HCT116 (cell line): ENCODE measurements around the gene TSC2. TPM values are rescaled to one million over a fixed set of nuclear protein-coding genes. Genes with fewer than 3 reads are reported as not detected.
A peak's percentile ranks its signal among the peaks of the same experiment; 100 is the strongest.

Source experiments
- ATAC-seq: fragments of 200-7000 bp; cut with Tn5 transposase; 2 replicates; pipeline ENCODE4 v1.9.1; 2020; ENCODE audit warnings: mild to moderate bottlenecking, moderate library complexity
- BruUV-seq: library from RNA; stranded (reverse); fragments of 400-500 nt; replicated peaks from 2 replicates; lab custom pipeline; 2021; lab: Mats Ljungman, UMichigan
- CTCF ChIA-PET: fragments of 300-600 bp; sonication (Branson Sonifier 250); formaldehyde crosslinking; loops from one replicate; lab custom pipeline; 2021; ENCODE audit warnings: antibody characterized with exemption; lab: Charles Lee
- POLR2A ChIA-PET: fragments of 300-600, 350-600 bp; sonication (Branson Sonifier 250); formaldehyde crosslinking; loops from one replicate; lab custom pipeline; 2021; ENCODE audit warnings: antibody characterized with exemption; lab: Charles Lee
- RAD21 ChIA-PET, 2 experiments: fragments of 300-600 bp; sonication (Branson Sonifier 250); formaldehyde crosslinking; loops; one replicate each; lab custom pipeline; 2023; ENCODE audit warnings: low total read pairs in 2 of 2; ENCODE audit not compliant: uncharacterized antibody in 2 of 2, unreplicated experiment in 2 of 2, low non-redundant PET in 1 of 2; lab: Charles Lee
- DNase-seq: peaks from one replicate; pipeline ENCODE4 v3.0.0-alpha.2; 2010; ENCODE audit warnings: low read depth, low spot score
- H2AFZ ChIP-seq: fragments of 200-600 bp; shearing (Covaris generic), sonication (generic); 2 replicates; pipeline ENCODE4 v1.6.1; 2017; ENCODE audit warnings: low read depth, mixed run types, mixed read lengths, antibody characterized with exemption, low read length; ENCODE audit not compliant: poor library complexity, severe bottlenecking
- H3K27ac ChIP-seq: 2 replicates; pipeline ENCODE4 v1.5.1; 2012; ENCODE audit warnings: low read depth, low read length
- H3K27me3 ChIP-seq: fragments of 200-600 bp; sonication (generic); 2 replicates; pipeline ENCODE4 v1.6.1; 2016; ENCODE audit warnings: mixed run types, low read length, mixed read lengths; ENCODE audit not compliant: insufficient read depth
- H3K36me3 ChIP-seq, 2 experiments: fragments of 200-500 bp in 1 of 2; fragments of 200-600 bp in 1 of 2; sonication (Bioruptor generic) in 1 of 2; sonication (generic) in 1 of 2; 2 replicates each; pipeline versions ENCODE4 v1.5.1 to v1.6.1; 2014 to 2016; ENCODE audit warnings: low read length in 2 of 2, inconsistent platforms in 1 of 2, mixed read lengths in 1 of 2, mixed run types in 1 of 2; ENCODE audit not compliant: insufficient read depth in 2 of 2, control insufficient read depth in 1 of 2
- H3K4me1 ChIP-seq, 2 experiments: fragments of 200-600 bp in 1 of 2; sonication (generic) in 1 of 2; 2 replicates each; pipeline versions ENCODE4 v1.5.1 to v1.6.1; 2012 to 2017; ENCODE audit warnings: low read length in 2 of 2, inconsistent platforms in 1 of 2, mild to moderate bottlenecking in 1 of 2, mixed read lengths in 1 of 2, mixed run types in 1 of 2, moderate library complexity in 1 of 2; ENCODE audit not compliant: insufficient read depth in 2 of 2, control insufficient read depth in 1 of 2
- H3K4me2 ChIP-seq: fragments of 200-600 bp; sonication (generic); 2 replicates; pipeline ENCODE4 v1.6.1; 2017; ENCODE audit warnings: mixed run types, low read length, mixed read lengths
- H3K4me3 ChIP-seq, 2 experiments: fragments of 200-600 bp in 1 of 2; sonication (generic) in 1 of 2; replicated peaks in 1 of 2; 2 replicates each; pipeline ENCODE4 v1.5.1; 2011 to 2016; ENCODE audit warnings: low read length in 2 of 2, control low read depth in 1 of 2, low read depth in 1 of 2, mild to moderate bottlenecking in 1 of 2, mixed read lengths in 1 of 2, mixed run types in 1 of 2
- H3K79me2 ChIP-seq: fragments of 200-600 bp; sonication (generic); 2 replicates; pipeline ENCODE4 v1.6.1; 2017; ENCODE audit warnings: mild to moderate bottlenecking, mixed run types, low read length, moderate library complexity, mixed read lengths; ENCODE audit not compliant: insufficient read depth
- H3K9ac ChIP-seq: fragments of 200-600 bp; sonication (generic); 2 replicates; pipeline ENCODE4 v1.6.1; 2016; ENCODE audit warnings: low read length, mixed read lengths
- H3K9me2 ChIP-seq: fragments of 200-600 bp; sonication (generic), shearing (Covaris generic); 2 replicates; pipeline ENCODE4 v1.6.1; 2017; ENCODE audit warnings: mixed run types, mild to moderate bottlenecking, moderate library complexity; ENCODE audit not compliant: insufficient read depth
- H3K9me3 ChIP-seq, 2 experiments: fragments of 200-500 bp in 1 of 2; fragments of 200-600 bp in 1 of 2; sonication (Bioruptor generic) in 1 of 2; sonication (generic) in 1 of 2; 2 replicates each; pipeline ENCODE4 v1.6.1; 2014 to 2017; ENCODE audit warnings: low read length in 2 of 2, mixed read lengths in 2 of 2, inconsistent platforms in 1 of 2, low read depth in 1 of 2, mild to moderate bottlenecking in 1 of 2, mixed run types in 1 of 2, moderate library complexity in 1 of 2; ENCODE audit not compliant: control insufficient read depth in 1 of 2, insufficient read depth in 1 of 2
- H4K20me1 ChIP-seq: fragments of 200-600 bp; sonication (generic), shearing (Covaris generic); 2 replicates; pipeline ENCODE4 v1.6.1; 2017; ENCODE audit warnings: mixed run types, mild to moderate bottlenecking, moderate library complexity; ENCODE audit not compliant: insufficient read depth
- ATF3 ChIP-seq: IDR thresholded peaks from 2 replicates; pipeline ENCODE4 v1.6.1; 2012
- CEBPB ChIP-seq: IDR thresholded peaks from 2 replicates; pipeline ENCODE4 v1.6.1; 2012; ENCODE audit warnings: low read depth
- CTCF ChIP-seq, 3 experiments: fragments of 200-600 bp in 1 of 3; sonication (generic) in 1 of 3; IDR thresholded peaks in 2 of 3; conservative IDR thresholded peaks in 1 of 3; 2 replicates each; pipeline ENCODE4 v1.5.1; 2012 to 2017; ENCODE audit warnings: low read depth in 2 of 3, low read length in 2 of 3, antibody characterized with exemption in 1 of 3, borderline replicate concordance in 1 of 3, control low read depth in 1 of 3, mild to moderate bottlenecking in 1 of 3, mixed read lengths in 1 of 3, mixed run types in 1 of 3, moderate library complexity in 1 of 3; ENCODE audit not compliant: insufficient read depth in 1 of 3
- EGR1 ChIP-seq: IDR thresholded peaks from 2 replicates; pipeline ENCODE4 v1.6.1; 2012; ENCODE audit warnings: low read depth
- ELF1 ChIP-seq: IDR thresholded peaks from 2 replicates; pipeline ENCODE4 v1.6.1; 2012; ENCODE audit warnings: low read depth, borderline replicate concordance
- EZH2 ChIP-seq: fragments of 200-600 bp; sonication (generic); IDR thresholded peaks from 2 replicates; pipeline ENCODE4 v1.6.1; 2017; ENCODE audit warnings: antibody characterized with exemption, mixed run types
- EZH2phosphoT487 ChIP-seq: fragments of 200-600 bp; IDR thresholded peaks from 2 replicates; pipeline ENCODE4 v1.6.1; 2018; ENCODE audit warnings: antibody characterized with exemption, borderline replicate concordance
- JUND ChIP-seq: IDR thresholded peaks from 2 replicates; pipeline ENCODE4 v1.6.1; 2012
- POLR2A ChIP-seq: IDR thresholded peaks from 2 replicates; pipeline ENCODE4 v1.7.0; 2011; ENCODE audit warnings: borderline replicate concordance; ENCODE audit not compliant: insufficient read depth, insufficient read length; ENCODE audit errors: extremely low read depth
- POLR2AphosphoS5 ChIP-seq: IDR thresholded peaks from 2 replicates; pipeline ENCODE4 v1.6.1; 2011; ENCODE audit warnings: mild to moderate bottlenecking, low read depth, low read length, moderate library complexity
- RAD21 ChIP-seq: IDR thresholded peaks from 2 replicates; pipeline ENCODE4 v1.6.1; 2012; ENCODE audit warnings: low read depth, mild to moderate bottlenecking
- SP1 ChIP-seq: IDR thresholded peaks from 2 replicates; pipeline ENCODE4 v1.6.1; 2012; ENCODE audit warnings: low read depth
- SRF ChIP-seq: IDR thresholded peaks from 2 replicates; pipeline ENCODE4 v1.6.1; 2012; ENCODE audit warnings: low read depth
- TCF7L2 ChIP-seq: IDR thresholded peaks from 2 replicates; pipeline ENCODE4 v1.7.0; 2011; ENCODE audit warnings: borderline replicate concordance, inconsistent platforms; ENCODE audit not compliant: insufficient read depth, insufficient read length; ENCODE audit errors: extremely low read depth
- YY1 ChIP-seq: IDR thresholded peaks from 2 replicates; pipeline ENCODE4 v1.6.1; 2011; ENCODE audit warnings: low read length, low read depth, moderate library complexity, mild to moderate bottlenecking; ENCODE audit not compliant: insufficient replicate concordance; ENCODE audit errors: extremely low read depth
- ZFX ChIP-seq: fragments of 450-650 bp; IDR thresholded peaks from 2 replicates; pipeline ENCODE4 v1.6.1; 2017
- ZNF274 ChIP-seq: fragments of 200-500 bp; sonication (Bioruptor generic); IDR thresholded peaks from 2 replicates; pipeline ENCODE4 v1.6.1; 2014; ENCODE audit warnings: mild to moderate bottlenecking, low read depth, low read length, inconsistent platforms
- intact Hi-C: fragments of 100-400 bp; cut with micrococcal nuclease; formaldehyde crosslinking; loops from 2 replicates; pipeline ENCODE4 v1.10.0; 2022
- total RNA-seq: library from RNA; stranded (reverse); gene quantifications from one replicate; pipeline ENCODE4 v1.2.1, GENCODE V29; 2021; ENCODE audit not compliant: unreplicated experiment
- TF ChIP-seq, protein P1 (sequence below): IDR thresholded peaks from 2 replicates; pipeline ENCODE4 v1.6.1; 2012

TSC2 gene
- total RNA-seq, 1 experiment from 2014 or later: 74.1 TPM

- H3K9ac ChIP-seq: no peak overlapping the region
- CTCF ChIA-PET: no interaction called here
- no peak overlapping the region for H3K4me2 ChIP-seq
- H3K9me2 ChIP-seq: no peaks in the 10 kb centered on the region
- TF ChIP-seq POLR2AphosphoS5: no peak; the same call in 1 of the 2 replicates
- intact Hi-C loops: no loop called here
- BruUV-seq: no TSS peak
- no peaks in the 10 kb centered on the region for H3K36me3 ChIP-seq
- H3K27me3 ChIP-seq: no peaks in the 10 kb centered on the region
- H3K4me1 ChIP-seq: peaks cover 5 to 41% of the 10 kb centered on the region in 2 experiments; a peak in 2 of 4 replicates
- no peaks in the 10 kb centered on the region for H3K79me2 ChIP-seq
- POLR2A ChIA-PET: no interaction called here
- no peaks in the 10 kb centered on the region for H4K20me1 ChIP-seq
- no peak for DNase-seq
- H2AFZ ChIP-seq: no peak overlapping the region
- RAD21 ChIA-PET: no interaction called here
- H3K27ac ChIP-seq: no peak overlapping the region
- no peaks in the 10 kb centered on the region for H3K9me3 ChIP-seq
- H3K4me3 ChIP-seq: no peak overlapping the region
- ATAC-seq: no peak
Measured at GRCh38 chr16:2040041-2040786, 7.6 kb upstream of the TSC2 start.

- ChIA-PET RAD21 (no interaction called here), CTCF (no interaction called here), POLR2A (no interaction called here)
- intact Hi-C loops: no loop called here
- Histone ChIP-seq H3K4me1 (peaks cover 5 to 42% of the 10 kb centered on the region in 2 experiments; a peak in 3 of 4 replicates), H3K9me3 (no peaks in the 10 kb centered on the region), H3K27ac (peak overlapping the region; percentile 45; the same call in 1 of the 2 replicates), H3K9ac (no peak overlapping the region), H3K36me3 (no peaks in the 10 kb centered on the region), H2AFZ (no peak overlapping the region), H3K4me3 (no peak overlapping the region), H3K9me2 (no peaks in the 10 kb centered on the region), H3K27me3 (no peaks in the 10 kb centered on the region), H3K4me2 (peak overlapping the region; percentile 17; the same call in 1 of the 2 replicates), H3K79me2 (no peaks in the 10 kb centered on the region), H4K20me1 (no peaks in the 10 kb centered on the region)
- peak; percentile 48 for ATAC-seq
- BruUV-seq: no TSS peak
- no peak for DNase-seq
- TF ChIP-seq POLR2AphosphoS5: no peak
- no peak for TF ChIP-seq ELF1
- TF ChIP-seq JUND: no peak; the same call in 1 of the 2 replicates
- no peak for TF ChIP-seq EZH2
- TF ChIP-seq SRF: no peak
- TF ChIP-seq, protein P1, sequence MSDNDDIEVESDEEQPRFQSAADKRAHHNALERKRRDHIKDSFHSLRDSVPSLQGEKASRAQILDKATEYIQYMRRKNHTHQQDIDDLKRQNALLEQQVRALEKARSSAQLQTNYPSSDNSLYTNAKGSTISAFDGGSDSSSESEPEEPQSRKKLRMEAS: no peak
- no peak for TF ChIP-seq POLR2A
- TF ChIP-seq CEBPB: no peak
- TF ChIP-seq EGR1: no peak
- no peak for TF ChIP-seq ATF3
- TF ChIP-seq RAD21: no peak
- TF ChIP-seq TCF7L2: no peak
- no peak for TF ChIP-seq EZH2phosphoT487
- no peak for TF ChIP-seq ZNF274
- TF ChIP-seq ZFX: no peak
- no peak for TF ChIP-seq YY1
- no peak for TF ChIP-seq SP1
- TF ChIP-seq CTCF (IDR thresholded peaks at IDR 0.05 in 2 of 3, conservative IDR thresholded peaks at IDR 0.05 in 1 of 3; ENCODE audit: borderline replicate concordance in 1 of 3, insufficient read depth in 1 of 3, low read depth in 2 of 3, low read length in 2 of 3): no peak
Measured at GRCh38 chr16:2040787-2041522, 6.8 kb upstream of the TSC2 start.
